K562 (cell line): ENCODE data around the gene GMPR2. TPM values are rescaled to one million over a fixed set of nuclear protein-coding genes. Genes with fewer than 3 reads are reported as not detected.

ENCODE experiments used
- ATAC-seq: fragments of 200-7000 bp; cut with Tn5 transposase; 3 replicates; pipeline ENCODE4 v1.9.1; 2020; ENCODE audit warnings: moderate library complexity
- BruUV-seq: library from RNA; stranded (reverse); fragments of 400-500 nt; replicated peaks from 2 replicates; lab custom pipeline; 2021; lab: Mats Ljungman, UMichigan
- CTCF ChIA-PET: fragments of 300-600 bp; formaldehyde crosslinking; extraction: SDS; loops from one replicate; lab custom pipeline; 2021; ENCODE audit warnings: low intra/inter-chr PET ratio; lab: Yijun Ruan, JAX
- POLR2A ChIA-PET: fragments of 300-600, 350-650 bp; sonication (Branson Sonifier 250); formaldehyde crosslinking; extraction: SDS; loops from one replicate; lab custom pipeline; 2021; ENCODE audit warnings: antibody characterized with exemption, inconsistent platforms; lab: Yijun Ruan, JAX
- DNase-seq, 4 experiments: peaks; one replicate each; pipeline versions ENCODE4 v3.0.0 to v3.0.0-alpha.2; 2011 to 2018; ENCODE audit warnings: low spot score in 3 of 4, mixed read lengths in 3 of 4; ENCODE audit errors: extremely low read depth in 1 of 4
- FAIRE-seq: peaks from 2 replicates; lab custom pipeline; 2011; peaks lifted over from hg19 to GRCh38; lab: Jason Lieb, UNC
- H2AFZ ChIP-seq: 2 replicates; pipeline ENCODE4 v1.6.0; 2011; ENCODE audit warnings: low read depth, low read length, control low read depth, inconsistent platforms
- H3K27ac ChIP-seq: fragments of 200-600 bp; 3 replicates; pipeline ENCODE4 v1.8.0; 2011; ENCODE audit warnings: low read depth, mild to moderate bottlenecking, control low read depth, inconsistent platforms, low read length, moderate library complexity, mixed read lengths; ENCODE audit errors: extremely low read depth
- H3K27me3 ChIP-seq, 2 experiments: fragments of 300-600 bp in 1 of 2; 2 replicates in 1 of 2; 3 replicates in 1 of 2; pipeline versions ENCODE4 v1.6.0 to v1.8.0; 2011; ENCODE audit warnings: inconsistent platforms in 2 of 2, low read length in 2 of 2, mild to moderate bottlenecking in 1 of 2, mixed read lengths in 1 of 2, moderate library complexity in 1 of 2; ENCODE audit not compliant: control insufficient read depth in 2 of 2, insufficient read depth in 2 of 2
- H3K36me3 ChIP-seq: fragments of 300-600 bp; 3 replicates; pipeline ENCODE4 v1.8.0; 2011; ENCODE audit warnings: mild to moderate bottlenecking, low read length, inconsistent platforms; ENCODE audit not compliant: control insufficient read depth, insufficient read depth
- H3K4me1 ChIP-seq, 2 experiments: fragments of 200-600 bp in 1 of 2; replicated peaks in 1 of 2; 2 replicates in 1 of 2; 3 replicates in 1 of 2; pipeline versions ENCODE4 v1.5.1 to v1.8.0; 2011; ENCODE audit warnings: inconsistent platforms in 2 of 2, low read length in 2 of 2, mild to moderate bottlenecking in 1 of 2, mixed read lengths in 1 of 2, moderate library complexity in 1 of 2; ENCODE audit not compliant: control insufficient read depth in 2 of 2, insufficient read depth in 2 of 2
- H3K4me2 ChIP-seq: 2 replicates; pipeline ENCODE4 v1.6.1; 2011; ENCODE audit warnings: low read length, control low read depth, inconsistent platforms, mixed read lengths; ENCODE audit not compliant: insufficient read depth
- H3K4me3 ChIP-seq: fragments of 200-600 bp; sonication (generic), shearing (Covaris generic); 2 replicates; pipeline ENCODE4 v1.5.1; 2016; ENCODE audit warnings: control low read depth, inconsistent platforms
- H3K79me2 ChIP-seq: fragments of 200-600 bp; 3 replicates; pipeline ENCODE4 v1.8.0; 2011; ENCODE audit warnings: low read length, inconsistent platforms; ENCODE audit not compliant: control insufficient read depth, insufficient read depth
- H3K9ac ChIP-seq, 2 experiments: 2 replicates each; pipeline versions ENCODE4 v1.6.0 to v1.6.1; 2011; ENCODE audit warnings: low read depth in 2 of 2, low read length in 2 of 2, control low read depth in 1 of 2, inconsistent platforms in 1 of 2, mild to moderate bottlenecking in 1 of 2, mixed read lengths in 1 of 2; ENCODE audit not compliant: insufficient read depth in 1 of 2
- H3K9me1 ChIP-seq: one replicate; pipeline ENCODE4 v1.6.0; 2011; ENCODE audit warnings: inconsistent platforms, mild to moderate bottlenecking, low read length, moderate library complexity; ENCODE audit not compliant: control insufficient read depth, insufficient read depth
- H3K9me3 ChIP-seq: replicated peaks from 2 replicates; pipeline ENCODE4 v1.5.1; 2011; ENCODE audit warnings: low read depth, low read length, inconsistent platforms; ENCODE audit not compliant: control insufficient read depth, insufficient read depth
- H4K20me1 ChIP-seq: replicated peaks from 2 replicates; pipeline ENCODE4 v1.6.1; 2011; ENCODE audit warnings: low read length, inconsistent platforms, mixed read lengths; ENCODE audit not compliant: control insufficient read depth, insufficient read depth
- CBFA2T3 ChIP-seq: fragments of 450-650 bp; IDR thresholded peaks from 2 replicates; pipeline ENCODE4 v1.6.1; 2017
- EP300 ChIP-seq: IDR thresholded peaks from 2 replicates; pipeline ENCODE4 v1.6.1; 2012; ENCODE audit warnings: low read length, improper control_type of control experiment
- HMG20A ChIP-seq: fragments of 450-650 bp; formaldehyde crosslinking; conservative IDR thresholded peaks from 2 replicates; pipeline ENCODE4 v1.4.0; 2020; ENCODE audit warnings: mild to moderate bottlenecking, mixed read lengths
- KDM4B ChIP-seq, 2 experiments: fragments of 450-650 bp in 1 of 2; sonication (generic) in 1 of 2; IDR thresholded peaks; 2 replicates each; pipeline ENCODE4 v1.6.1; 2016 to 2017; ENCODE audit warnings: borderline replicate concordance in 2 of 2, antibody characterized with exemption in 1 of 2, low read depth in 1 of 2, mild to moderate bottlenecking in 1 of 2
- SP2 ChIP-seq: IDR thresholded peaks from 2 replicates; pipeline ENCODE4 v1.6.1; 2011; ENCODE audit warnings: mild to moderate bottlenecking, low read depth, low read length, moderate library complexity; ENCODE audit not compliant: poor library complexity, severe bottlenecking; ENCODE audit errors: extremely low read depth
- ZKSCAN1 ChIP-seq: fragments of 150-350 bp; IDR thresholded peaks from 2 replicates; pipeline ENCODE4 v1.6.1; 2016; ENCODE audit warnings: low read depth, low read length
- ZNF133 ChIP-seq: fragments of 250-450 bp; sonication (Bioruptor Pico); IDR thresholded peaks from 2 replicates; pipeline ENCODE4 v1.4.0; 2020; ENCODE audit warnings: mild to moderate bottlenecking
- WGBS: fragments of 100-300 bp; shearing (Covaris generic); methylation state at CpG from one replicate; pipeline ENCODE4 v1.1.6; 2016; ENCODE audit warnings: low coverage, mixed read lengths; ENCODE audit not compliant: insufficient coverage; ENCODE audit errors: missing lambda C conversion rate; 5-methylcytosine and 5-hydroxymethylcytosine counted together
- in situ Hi-C: fragments of 300-500 bp; cut with MboI; formaldehyde crosslinking; loops from 4 replicates; pipeline ENCODE4 v1.15.0; 2018; ENCODE audit warnings: inconsistent platforms, mixed read lengths
- intact Hi-C: fragments of 100-400 bp; cut with micrococcal nuclease; formaldehyde crosslinking; loops from 2 replicates; pipeline ENCODE4 v1.14.2; 2022
- polyA plus RNA-seq, 8 experiments: library from polyadenylated mRNA; depleted of rRNA in 4 of 8; stranded (reverse) in 5 of 8; unstranded in 3 of 8; fragments of >200 nt; fragmentation: Nextera tagmentation in 2 of 8; fragmentation: Illumina TruSeq in 1 of 8; extraction: Ambion mirVana in 2 of 8; extraction: Trizol in 1 of 8; gene quantifications; 2 replicates each; pipeline versions ENCODE4 v1.2.1 to v1.2.3, GENCODE V29; 2011 to 2014; ENCODE audit warnings: inconsistent platforms in 1 of 8, missing spikeins in 1 of 8
- total RNA-seq, 7 experiments: library from RNA; depleted of rRNA in 6 of 7; stranded (reverse); fragments of >200 nt in 6 of 7; fragmentation: Illumina TruSeq in 2 of 7; extraction: Trizol in 2 of 7; gene quantifications; 2 replicates each; pipeline versions ENCODE4 v1.2.1 to v1.2.3, GENCODE V29; 2011 to 2021; ENCODE audit warnings: low replicate concordance in 1 of 7
- TF ChIP-seq, protein P1 (sequence below): sonication (generic); formaldehyde crosslinking; IDR thresholded peaks from 2 replicates; pipeline ENCODE4 v1.8.1; 2023; ENCODE audit warnings: mild to moderate bottlenecking, missing genetic modification reagents
- TF ChIP-seq, protein P2 (sequence below): IDR thresholded peaks from 3 replicates; pipeline ENCODE4 v1.6.1; 2011; ENCODE audit warnings: borderline replicate concordance, mild to moderate bottlenecking, moderate library complexity; ENCODE audit not compliant: insufficient read length; ENCODE audit errors: extremely low read depth
- TF ChIP-seq, protein P3 (sequence below): fragments of 150-350 bp; IDR thresholded peaks from 2 replicates; pipeline ENCODE4 v1.6.1; 2014; ENCODE audit warnings: low read depth, mild to moderate bottlenecking, low read length, borderline replicate concordance

Gene GMPR2
- total and polyA plus RNA-seq, 9 of the 15 experiments (the other 6 are each of a cell fraction or from before 2014, with no cell fraction given) = 26.4 to 67.4 (median 36.3) TPM

DNA sequence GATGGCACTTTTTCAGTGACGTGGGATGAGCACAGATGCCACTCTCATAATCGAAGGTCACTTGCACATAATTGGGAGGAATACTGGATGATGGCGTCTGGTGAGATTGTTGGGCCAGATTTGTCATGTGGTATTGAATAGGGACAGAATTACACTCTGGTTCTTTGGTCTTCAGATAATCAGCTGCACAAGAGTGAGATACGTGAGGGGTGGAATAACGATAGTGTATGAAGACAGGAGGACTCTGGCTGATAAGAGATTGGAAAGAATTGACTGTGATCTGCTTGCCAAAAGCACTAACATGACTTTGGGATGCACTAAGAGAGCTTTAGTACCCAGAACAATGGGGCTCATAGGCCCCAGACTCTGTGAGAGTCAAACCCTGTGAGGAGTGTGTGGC, 45.7 kb downstream of the GMPR2 start (continued):
- TF ChIP-seq, protein P1, sequence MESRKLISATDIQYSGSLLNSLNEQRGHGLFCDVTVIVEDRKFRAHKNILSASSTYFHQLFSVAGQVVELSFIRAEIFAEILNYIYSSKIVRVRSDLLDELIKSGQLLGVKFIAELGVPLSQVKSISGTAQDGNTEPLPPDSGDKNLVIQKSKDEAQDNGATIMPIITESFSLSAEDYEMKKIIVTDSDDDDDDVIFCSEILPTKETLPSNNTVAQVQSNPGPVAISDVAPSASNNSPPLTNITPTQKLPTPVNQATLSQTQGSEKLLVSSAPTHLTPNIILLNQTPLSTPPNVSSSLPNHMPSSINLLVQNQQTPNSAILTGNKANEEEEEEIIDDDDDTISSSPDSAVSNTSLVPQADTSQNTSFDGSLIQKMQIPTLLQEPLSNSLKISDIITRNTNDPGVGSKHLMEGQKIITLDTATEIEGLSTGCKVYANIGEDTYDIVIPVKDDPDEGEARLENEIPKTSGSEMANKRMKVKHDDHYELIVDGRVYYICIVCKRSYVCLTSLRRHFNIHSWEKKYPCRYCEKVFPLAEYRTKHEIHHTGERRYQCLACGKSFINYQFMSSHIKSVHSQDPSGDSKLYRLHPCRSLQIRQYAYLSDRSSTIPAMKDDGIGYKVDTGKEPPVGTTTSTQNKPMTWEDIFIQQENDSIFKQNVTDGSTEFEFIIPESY (CRISPR knock-in tag) = no peak
- no peak for TF ChIP-seq ZNF133 (CRISPR knock-in tag)
- TF ChIP-seq KDM4B (IDR thresholded peaks at IDR 0.05; ENCODE audit: borderline replicate concordance in 2 of 2, low read depth in 1 of 2) = no peak
- peak; percentile 63 for TF ChIP-seq CBFA2T3
- TF ChIP-seq, all 486 proteins: peak for 3

DNA sequence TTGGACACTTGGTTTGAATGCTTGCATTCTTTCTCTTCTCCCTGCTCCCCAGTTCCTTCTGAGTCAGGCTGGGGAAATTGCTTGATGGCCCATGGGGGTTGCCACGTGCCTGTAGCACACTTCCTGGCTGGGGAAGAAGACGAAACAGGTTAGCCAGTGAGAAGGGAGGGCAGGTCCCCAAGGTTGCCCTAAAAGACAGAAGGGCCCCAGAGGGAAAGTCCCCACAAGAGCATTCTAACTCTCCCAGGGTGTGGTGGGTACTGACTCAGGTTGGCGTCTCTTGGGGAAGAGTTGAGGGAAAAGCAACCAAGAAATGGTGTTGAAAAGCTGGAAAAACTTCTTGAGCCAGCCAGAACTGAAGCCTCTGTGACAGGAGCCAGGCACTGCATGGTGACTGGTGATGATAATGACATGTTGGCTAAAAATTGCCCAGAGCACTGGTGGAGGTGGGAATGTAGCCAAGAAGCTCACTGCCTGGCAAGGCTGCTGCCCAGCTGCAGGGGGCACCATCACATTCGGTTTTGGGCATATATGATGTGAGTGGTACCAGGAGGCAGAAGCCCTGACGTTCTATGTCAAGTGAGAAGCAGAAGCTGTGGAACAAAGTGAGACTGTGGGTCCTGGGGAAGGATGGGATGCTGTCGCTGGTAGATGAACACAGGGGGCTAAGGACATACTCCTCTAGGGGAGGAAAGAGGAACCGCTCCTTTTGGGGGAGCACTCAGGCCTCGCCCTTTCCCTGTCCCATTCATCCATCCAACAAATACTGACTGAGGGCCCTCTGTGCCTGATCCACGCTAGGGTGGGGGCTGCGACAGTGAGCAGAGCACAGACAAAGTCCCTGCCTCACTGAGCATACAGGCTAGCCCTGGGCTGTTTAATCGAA, 46.8 kb downstream of the GMPR2 start:
- no peaks in the 10 kb centered on the region for H4K20me1 ChIP-seq
- H3K27ac ChIP-seq = no peak overlapping the region
- H3K36me3 ChIP-seq = no peaks in the 10 kb centered on the region; the same call in 2 of the 3 replicates
- DNase-seq (no peak), FAIRE-seq (no peak), ATAC-seq (no peak)
- no peak overlapping the region for H3K9ac ChIP-seq
- in situ Hi-C loops = no loop called here
- H3K4me2 ChIP-seq = no peak overlapping the region
- no peak overlapping the region for H2AFZ ChIP-seq
- WGBS = 46% methylated on average over 9 of the region's 11 CpGs
- POLR2A ChIA-PET = interaction anchor here (2.2 kb wide), 1 partner anchor 8 kb away, joined by 7 read pairs; the partner anchor contains the start of gene RABGGTA
- H3K9me1 ChIP-seq = peaks cover 2% of the 10 kb centered on the region
- no peaks in the 10 kb centered on the region for H3K27me3 ChIP-seq
- intact Hi-C loops = no loop called here
- H3K4me1 ChIP-seq = peaks cover 6 to 9% of the 10 kb centered on the region in 2 experiments; a peak in 3 of 5 replicates
- CTCF ChIA-PET = interaction anchor here (0.6 kb wide), 1 partner anchor 18 kb away, joined by 3 read pairs; no protein-coding TSS in a partner anchor
- no peak overlapping the region for H3K4me3 ChIP-seq
- H3K79me2 ChIP-seq = no peaks in the 10 kb centered on the region
- H3K9me3 ChIP-seq = no peaks in the 10 kb centered on the region
- no TSS peak for BruUV-seq
- TF ChIP-seq ZKSCAN1 = no peak
- TF ChIP-seq, protein P2, sequence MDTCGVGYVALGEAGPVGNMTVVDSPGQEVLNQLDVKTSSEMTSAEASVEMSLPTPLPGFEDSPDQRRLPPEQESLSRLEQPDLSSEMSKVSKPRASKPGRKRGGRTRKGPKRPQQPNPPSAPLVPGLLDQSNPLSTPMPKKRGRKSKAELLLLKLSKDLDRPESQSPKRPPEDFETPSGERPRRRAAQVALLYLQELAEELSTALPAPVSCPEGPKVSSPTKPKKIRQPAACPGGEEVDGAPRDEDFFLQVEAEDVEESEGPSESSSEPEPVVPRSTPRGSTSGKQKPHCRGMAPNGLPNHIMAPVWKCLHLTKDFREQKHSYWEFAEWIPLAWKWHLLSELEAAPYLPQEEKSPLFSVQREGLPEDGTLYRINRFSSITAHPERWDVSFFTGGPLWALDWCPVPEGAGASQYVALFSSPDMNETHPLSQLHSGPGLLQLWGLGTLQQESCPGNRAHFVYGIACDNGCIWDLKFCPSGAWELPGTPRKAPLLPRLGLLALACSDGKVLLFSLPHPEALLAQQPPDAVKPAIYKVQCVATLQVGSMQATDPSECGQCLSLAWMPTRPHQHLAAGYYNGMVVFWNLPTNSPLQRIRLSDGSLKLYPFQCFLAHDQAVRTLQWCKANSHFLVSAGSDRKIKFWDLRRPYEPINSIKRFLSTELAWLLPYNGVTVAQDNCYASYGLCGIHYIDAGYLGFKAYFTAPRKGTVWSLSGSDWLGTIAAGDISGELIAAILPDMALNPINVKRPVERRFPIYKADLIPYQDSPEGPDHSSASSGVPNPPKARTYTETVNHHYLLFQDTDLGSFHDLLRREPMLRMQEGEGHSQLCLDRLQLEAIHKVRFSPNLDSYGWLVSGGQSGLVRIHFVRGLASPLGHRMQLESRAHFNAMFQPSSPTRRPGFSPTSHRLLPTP = no peak
- no peak for TF ChIP-seq EP300
- TF ChIP-seq SP2 = no peak
- TF ChIP-seq HMG20A (CRISPR knock-in tag) = no peak
- TF ChIP-seq, protein P3, sequence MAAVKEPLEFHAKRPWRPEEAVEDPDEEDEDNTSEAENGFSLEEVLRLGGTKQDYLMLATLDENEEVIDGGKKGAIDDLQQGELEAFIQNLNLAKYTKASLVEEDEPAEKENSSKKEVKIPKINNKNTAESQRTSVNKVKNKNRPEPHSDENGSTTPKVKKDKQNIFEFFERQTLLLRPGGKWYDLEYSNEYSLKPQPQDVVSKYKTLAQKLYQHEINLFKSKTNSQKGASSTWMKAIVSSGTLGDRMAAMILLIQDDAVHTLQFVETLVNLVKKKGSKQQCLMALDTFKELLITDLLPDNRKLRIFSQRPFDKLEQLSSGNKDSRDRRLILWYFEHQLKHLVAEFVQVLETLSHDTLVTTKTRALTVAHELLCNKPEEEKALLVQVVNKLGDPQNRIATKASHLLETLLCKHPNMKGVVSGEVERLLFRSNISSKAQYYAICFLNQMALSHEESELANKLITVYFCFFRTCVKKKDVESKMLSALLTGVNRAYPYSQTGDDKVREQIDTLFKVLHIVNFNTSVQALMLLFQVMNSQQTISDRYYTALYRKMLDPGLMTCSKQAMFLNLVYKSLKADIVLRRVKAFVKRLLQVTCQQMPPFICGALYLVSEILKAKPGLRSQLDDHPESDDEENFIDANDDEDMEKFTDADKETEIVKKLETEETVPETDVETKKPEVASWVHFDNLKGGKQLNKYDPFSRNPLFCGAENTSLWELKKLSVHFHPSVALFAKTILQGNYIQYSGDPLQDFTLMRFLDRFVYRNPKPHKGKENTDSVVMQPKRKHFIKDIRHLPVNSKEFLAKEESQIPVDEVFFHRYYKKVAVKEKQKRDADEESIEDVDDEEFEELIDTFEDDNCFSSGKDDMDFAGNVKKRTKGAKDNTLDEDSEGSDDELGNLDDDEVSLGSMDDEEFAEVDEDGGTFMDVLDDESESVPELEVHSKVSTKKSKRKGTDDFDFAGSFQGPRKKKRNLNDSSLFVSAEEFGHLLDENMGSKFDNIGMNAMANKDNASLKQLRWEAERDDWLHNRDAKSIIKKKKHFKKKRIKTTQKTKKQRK = no peak
